Ovary (tissue), 9 donors: ENCODE measurements around the gene ACBD4. TPM values are rescaled to one million over a fixed set of nuclear protein-coding genes. Genes with fewer than 3 reads are reported as not detected.
A peak's percentile ranks its signal among the peaks of the same experiment; 100 is the strongest.

Experiments used
- DNase-seq, 5 donors: peaks; one replicate each; pipeline ENCODE4 v3.0.0-alpha.2; 2019 to 2020
- H3K27ac ChIP-seq, 2 donors: fragments of 200-600 bp; one replicate each; pipeline versions ENCODE4 v1.5.1 to v1.8.0; 2019 to 2022
- H3K27me3 ChIP-seq: fragments of 200-600 bp; one replicate; pipeline ENCODE4 v1.8.0; 2022
- H3K36me3 ChIP-seq: fragments of 200-600 bp; sonication (generic); one replicate; pipeline ENCODE4 v1.5.1; 2019
- H3K4me1 ChIP-seq: one replicate; pipeline ENCODE4 v1.8.1; 2013; ENCODE audit warnings: mild to moderate bottlenecking, moderate library complexity; ENCODE audit not compliant: insufficient read depth
- H3K4me3 ChIP-seq: fragments of 200-600 bp; sonication (generic); one replicate; pipeline ENCODE4 v1.5.1; 2017
- H3K9me3 ChIP-seq, 2 donors: fragments of 200-600 bp in 1 of 2; sonication (generic) in 1 of 2; one replicate each; pipeline versions ENCODE4 v1.5.1 to v1.8.1; 2013 to 2019; ENCODE audit warnings: mild to moderate bottlenecking in 1 of 2, moderate library complexity in 1 of 2
- EP300 ChIP-seq: sonication (generic); formaldehyde crosslinking; IDR thresholded peaks from one replicate; pipeline ENCODE4 v1.6.1; 2017; ENCODE audit warnings: antibody characterized with exemption
- POLR2A ChIP-seq: fragments of 450-650 bp; IDR thresholded peaks from one replicate; pipeline ENCODE4 v1.6.1; 2017; ENCODE audit warnings: antibody characterized with exemption, mild to moderate bottlenecking, moderate library complexity
- WGBS, 3 donors: extraction: QIAGEN DNeasy Blood & Tissue Kit in 1 of 3; methylation state at CpG; one replicate each; pipeline versions ENCODE4 v1.1.5 to v1.1.7; 2013 to 2017; 5-methylcytosine and 5-hydroxymethylcytosine counted together
- intact Hi-C, 4 donors: fragments of 100-400 bp; cut with DNase I; formaldehyde crosslinking; loops; one replicate each; pipeline versions ENCODE4 v1.11.0 to v1.15.1; 2022 to 2023
- polyA plus RNA-seq, 2 donors: library from polyadenylated mRNA; stranded (reverse); fragments of 200-250 nt in 1 of 2; fragments of 350-450 nt in 1 of 2; fragmentation: Illumina TruSeq in 1 of 2; extraction: RNeasy Lipid Tissue Mini Kit (QIAGEN cat#74804) in 1 of 2; gene quantifications; one replicate each; pipeline ENCODE4 v1.2.3, GENCODE V29; 2013 to 2014
- total RNA-seq, 7 donors: library from RNA; depleted of rRNA in 2 of 7; stranded (reverse); fragments of >200 nt in 2 of 7; fragmentation: NEBNext Ultra II Directional in 3 of 7; extraction: Animal tissue kit (Norgen Biotek cat#: 25700) in 3 of 7; gene quantifications; one replicate each; pipeline versions ENCODE4 v1.1.0 to v1.2.4, GENCODE V29; 2016 to 2023
- TF ChIP-seq, protein P1 (sequence below), 3 donors: fragments of 450-650 bp in 2 of 3; fragments of 200-600 bp in 1 of 3; IDR thresholded peaks; one replicate each; pipeline versions ENCODE4 v1.5.1 to v1.8.0; 2016 to 2022; ENCODE audit warnings: antibody characterized with exemption in 3 of 3, mild to moderate bottlenecking in 1 of 3
- donor health status: DM: no; HTN: no; CAD: no; lungs with moderate emphysema.
- donor health status: DM: no; HTN: no; CAD: no.
- donor health status: Bipolar disorder and iron deficiency.
- donor health status: DM: yes; HTN: yes; CAD: no.
- donor health status: DM: no; HTN: no; CAD: no.
- donor health status: DM: yes; HTN: yes; CAD: no.

The ACBD4 gene
- total and polyA plus RNA-seq, 9 donors: 11.0 to 24.5 (median 18.5) TPM

DNA sequence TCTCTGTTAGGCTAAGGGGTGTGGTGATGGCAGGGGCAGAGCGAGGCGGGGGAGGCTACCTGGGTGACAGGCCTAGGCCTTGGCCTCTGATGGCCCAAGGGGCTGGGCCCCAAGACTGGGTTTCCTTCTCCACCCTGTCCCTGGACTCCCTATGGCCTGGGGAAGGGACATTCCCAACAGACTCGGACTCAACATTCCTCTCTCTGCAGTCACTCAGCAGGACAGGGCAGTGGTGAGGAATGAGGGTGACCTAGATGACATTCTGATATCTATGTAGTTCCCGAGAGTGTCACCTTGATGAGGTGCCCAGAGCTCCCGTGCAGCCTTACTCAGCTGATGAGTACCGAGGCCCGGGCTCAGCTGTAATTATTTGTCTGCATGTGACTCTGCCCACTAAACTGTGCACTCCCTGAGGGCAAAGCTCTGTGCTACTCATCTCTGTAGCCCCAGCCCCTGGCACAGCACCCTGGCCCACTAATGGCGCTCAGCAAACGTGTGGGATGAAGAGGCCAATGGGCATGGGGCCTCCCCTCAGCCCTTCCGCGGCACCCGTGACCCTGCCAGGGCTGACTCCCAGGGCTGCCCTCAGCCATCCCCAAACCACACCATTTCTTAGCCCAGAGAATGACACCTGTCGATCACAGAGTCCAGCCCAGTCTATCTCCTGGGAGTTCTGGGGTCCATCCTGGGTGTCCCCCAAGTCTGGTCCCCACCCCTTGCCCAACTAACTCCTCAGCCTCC is 5.4 kb upstream of the ACBD4 start:
- no peaks in the 10 kb centered on the region for H3K27me3 ChIP-seq
- H3K36me3 ChIP-seq: no peaks in the 10 kb centered on the region
- no peaks in the 10 kb centered on the region for H3K9me3 ChIP-seq
- WGBS, 3 donors: 72 to 77% (median 74%) methylated on average over 13 of the region's 13 CpGs
- intact Hi-C loops: loop anchor here in 3 of 4 donors (2.0 to 10.0 kb wide), 5 partner anchors 25 to 348 kb away; partner anchors contain the start of gene MAP3K14 (in 1 of the 3)
- no peak for TF ChIP-seq EP300
- TF ChIP-seq, protein P1, sequence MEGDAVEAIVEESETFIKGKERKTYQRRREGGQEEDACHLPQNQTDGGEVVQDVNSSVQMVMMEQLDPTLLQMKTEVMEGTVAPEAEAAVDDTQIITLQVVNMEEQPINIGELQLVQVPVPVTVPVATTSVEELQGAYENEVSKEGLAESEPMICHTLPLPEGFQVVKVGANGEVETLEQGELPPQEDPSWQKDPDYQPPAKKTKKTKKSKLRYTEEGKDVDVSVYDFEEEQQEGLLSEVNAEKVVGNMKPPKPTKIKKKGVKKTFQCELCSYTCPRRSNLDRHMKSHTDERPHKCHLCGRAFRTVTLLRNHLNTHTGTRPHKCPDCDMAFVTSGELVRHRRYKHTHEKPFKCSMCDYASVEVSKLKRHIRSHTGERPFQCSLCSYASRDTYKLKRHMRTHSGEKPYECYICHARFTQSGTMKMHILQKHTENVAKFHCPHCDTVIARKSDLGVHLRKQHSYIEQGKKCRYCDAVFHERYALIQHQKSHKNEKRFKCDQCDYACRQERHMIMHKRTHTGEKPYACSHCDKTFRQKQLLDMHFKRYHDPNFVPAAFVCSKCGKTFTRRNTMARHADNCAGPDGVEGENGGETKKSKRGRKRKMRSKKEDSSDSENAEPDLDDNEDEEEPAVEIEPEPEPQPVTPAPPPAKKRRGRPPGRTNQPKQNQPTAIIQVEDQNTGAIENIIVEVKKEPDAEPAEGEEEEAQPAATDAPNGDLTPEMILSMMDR (IDR thresholded peaks at IDR 0.05): no peak
- TF ChIP-seq POLR2A: no peak
- H3K27ac ChIP-seq: peak overlapping the region in 1 of 2 donors; percentile 78
- H3K4me3 ChIP-seq: no peak overlapping the region
- peak in 1 of 5 donors; percentile 35 for DNase-seq
- H3K4me1 ChIP-seq: peaks cover 21% of the 10 kb centered on the region

DNA sequence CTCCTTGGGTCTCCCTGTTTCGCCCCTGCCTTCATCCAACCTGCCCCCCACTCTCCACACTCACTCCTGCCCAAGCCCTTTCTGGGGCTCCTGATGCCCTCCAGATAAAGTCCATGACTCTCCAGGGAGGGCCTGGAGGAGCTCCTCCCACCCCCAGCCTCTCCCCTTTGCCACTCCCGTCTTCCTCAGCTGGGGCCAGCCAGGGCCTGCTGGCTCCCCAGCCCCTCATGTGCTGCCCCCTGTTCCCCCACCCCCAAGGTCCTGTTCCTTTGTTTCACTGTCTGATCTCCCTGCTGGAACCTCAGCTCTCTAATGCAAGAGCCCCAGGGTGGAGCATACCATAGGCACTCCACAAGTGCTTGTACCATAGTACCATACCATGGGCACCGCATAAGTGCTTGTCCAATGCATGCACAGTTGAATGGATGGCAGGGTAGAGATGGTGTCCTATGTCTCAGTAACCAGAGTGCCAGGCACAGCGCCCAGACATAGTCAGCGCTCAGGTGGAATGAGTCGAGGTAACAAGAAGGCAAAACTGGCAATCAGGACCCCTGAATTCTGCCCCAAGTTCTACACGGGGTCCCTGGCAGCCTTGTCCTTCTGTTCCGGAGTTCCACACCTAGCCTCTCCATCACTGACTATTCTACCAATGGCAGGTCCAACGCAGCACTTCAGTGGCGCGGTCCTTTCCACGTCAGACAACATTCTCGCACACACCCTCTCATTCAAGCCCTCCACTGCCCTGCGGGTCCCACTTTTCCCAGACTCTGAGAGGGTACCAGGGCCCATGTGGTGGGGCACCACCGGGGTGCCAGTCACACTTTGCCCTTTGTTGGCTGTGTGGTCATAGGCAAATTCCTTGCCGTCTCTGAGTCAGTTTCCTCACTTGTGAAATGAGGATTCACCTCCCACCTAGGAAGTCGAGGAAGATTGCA is 4.5 kb upstream of the ACBD4 start:
- intact Hi-C loops: loop anchor here in 2 of 4 donors (5.0 to 10.0 kb wide), 2 partner anchors 184 to 209 kb away; partner anchors contain the start of gene MAP3K14 (in 1 of the 2)
- Histone ChIP-seq H3K27ac (peak overlapping the region in 1 of 2 donors; percentile 79), H3K27me3 (no peaks in the 10 kb centered on the region), H3K4me3 (peak overlapping the region; percentile 67), H3K9me3 (no peaks in the 10 kb centered on the region), H3K4me1 (peaks cover 21% of the 10 kb centered on the region), H3K36me3 (no peaks in the 10 kb centered on the region)
- WGBS, 3 donors: 74 to 78% (median 75%) methylated on average over 17 of the region's 17 CpGs
- peak in 3 of 5 donors; percentile 20 to 40 (median 35) for DNase-seq
- TF ChIP-seq, protein P1 (IDR thresholded peaks at IDR 0.05): no peak
- TF ChIP-seq EP300 (no peak), POLR2A (no peak)

DNA sequence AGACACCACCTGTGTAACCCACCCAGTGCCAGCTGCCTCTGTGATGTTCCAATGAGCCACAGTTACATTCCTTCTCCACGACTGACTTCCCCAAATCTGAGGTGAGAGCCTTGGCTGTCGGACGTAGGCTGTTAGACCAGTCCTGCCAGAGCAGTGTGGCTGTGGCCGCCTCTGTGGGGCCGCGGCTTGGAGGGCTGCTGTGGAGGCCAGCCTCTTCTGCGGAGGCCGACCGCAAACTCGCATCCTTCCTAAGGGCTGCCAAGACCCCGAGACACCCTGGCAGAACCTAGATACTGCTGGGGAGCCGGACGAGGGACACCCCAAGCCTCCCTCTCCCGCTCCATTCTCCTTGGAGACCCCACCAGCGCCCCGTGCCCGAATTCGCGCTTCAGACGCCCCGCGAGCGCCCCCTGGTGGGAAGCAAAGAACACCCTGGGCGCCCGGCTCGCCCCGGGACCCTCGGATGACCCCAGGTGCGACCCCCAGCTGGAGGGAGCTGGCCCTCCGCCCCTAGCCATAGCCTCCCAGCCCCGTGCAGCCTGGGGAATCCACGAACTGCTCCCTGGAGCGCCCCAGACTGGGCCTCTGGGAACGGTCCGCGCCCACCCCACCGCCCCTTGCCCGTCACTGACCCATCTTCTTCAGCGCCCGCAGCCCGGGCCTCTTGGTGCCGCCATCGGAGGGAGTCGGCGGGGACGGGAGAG is 3.7 kb upstream of the ACBD4 start:
- peak overlapping the region; percentile 67 for H3K4me3 ChIP-seq
- WGBS, 3 donors: 3 to 9% (median 5%) methylated on average over 26 to 46 of the region's 46 CpGs
- H3K27ac ChIP-seq: peak overlapping the region; percentile 79 to 98
- no peaks in the 10 kb centered on the region for H3K36me3 ChIP-seq
- intact Hi-C loops: loop anchor here in 2 of 4 donors (5.0 to 10.0 kb wide), 2 partner anchors 183 to 209 kb away; partner anchors contain the start of gene MAP3K14 (in 1 of the 2)
- DNase-seq: peak; percentile 66 to 83 (median 81)
- H3K4me1 ChIP-seq: peaks cover 21% of the 10 kb centered on the region
- no peaks in the 10 kb centered on the region for H3K27me3 ChIP-seq
- no peaks in the 10 kb centered on the region for H3K9me3 ChIP-seq
- TF ChIP-seq EP300: no peak
- TF ChIP-seq, protein P1 (IDR thresholded peaks at IDR 0.05): peak; percentile 86 to 95 (median 90)

DNA sequence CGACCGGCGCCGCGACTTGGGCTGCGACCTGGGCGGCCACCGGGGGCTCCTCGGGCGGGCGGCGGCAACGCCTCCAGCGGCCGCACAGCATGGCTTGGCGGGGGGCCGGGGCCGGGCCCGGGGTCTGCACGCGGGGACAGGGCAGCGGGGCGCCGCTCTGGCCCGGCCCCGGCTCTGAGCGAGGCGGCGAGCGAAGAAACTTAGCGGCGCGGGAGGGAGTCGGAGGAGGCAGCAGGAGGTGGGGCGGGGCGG is 3.2 kb upstream of the ACBD4 start, which contains the start of gene PLCD3:
Gene PLCD3 (minus strand): TSS at position 196 of the 252 bp plus-strand sequence. CDS start 105 bp downstream, at position 91.
- H3K36me3 ChIP-seq: no peaks in the 10 kb centered on the region
- H3K9me3 ChIP-seq: no peaks in the 10 kb centered on the region
- H3K27ac ChIP-seq: peak within 1 kb of the TSS; percentile 79 to 98
- no peaks in the 10 kb centered on the region for H3K27me3 ChIP-seq
- 0% methylated on average over 7 to 35 of the region's 36 CpGs for WGBS, 3 donors
- peak within 1 kb of the TSS; percentile 67 for H3K4me3 ChIP-seq
- TF ChIP-seq EP300 (no peak), POLR2A (no peak)
- TF ChIP-seq, protein P1 (IDR thresholded peaks at IDR 0.05): no peak
- H3K4me1 ChIP-seq: peaks cover 19% of the 10 kb centered on the region
- DNase-seq: no peak
- intact Hi-C loops: loop anchor here in 2 of 4 donors (5.0 to 10.0 kb wide), 2 partner anchors 183 to 210 kb away; partner anchors contain the start of gene MAP3K14 (in 1 of the 2)
